ENCODE data around the gene PRSS38. TPM values are rescaled to one million over a fixed set of nuclear protein-coding genes. Genes with fewer than 3 reads are reported as not detected.

The PRSS38 gene
- total and polyA plus RNA-seq, 2 experiments from 2014 or later = not detected

DNA sequence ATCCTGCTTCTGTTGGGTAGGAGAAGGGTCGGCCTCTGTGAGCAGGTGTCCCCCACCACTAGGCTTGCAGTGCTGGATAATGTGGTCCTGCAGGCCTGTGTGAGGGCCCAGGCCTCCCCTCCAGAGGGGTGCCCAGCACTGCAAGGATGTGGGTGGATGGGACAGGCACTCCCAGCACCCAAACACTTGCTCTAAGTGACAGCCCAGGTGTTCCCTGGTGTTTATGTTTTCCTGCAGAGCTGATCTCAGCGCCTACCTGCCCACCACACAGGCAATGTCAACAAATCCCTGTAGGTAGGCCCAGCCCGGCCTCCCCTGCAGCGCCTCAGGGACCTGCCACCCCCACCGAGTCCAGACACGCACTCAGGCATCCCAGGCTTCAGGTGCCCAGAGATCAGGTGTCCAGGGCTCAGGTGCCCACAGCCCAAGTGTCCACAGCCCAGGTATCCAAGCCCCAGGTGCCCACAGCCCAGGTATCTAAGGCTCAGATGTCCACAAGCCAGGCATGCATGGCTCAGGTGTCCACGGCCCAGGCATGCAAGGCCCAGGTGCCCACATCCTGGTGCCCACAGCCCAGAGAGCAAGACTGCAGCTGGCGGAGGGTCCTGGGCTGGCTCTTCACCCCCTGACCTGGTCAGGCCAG, 73.0 kb downstream of the PRSS38 start:
- TF ChIP-seq JUNB (IDR thresholded peaks at IDR 0.05; ENCODE audit: unreplicated experiment) (no peak), ZNF114 (CRISPR knock-in tag; IDR thresholded peaks at IDR 0.05) (no peak), NANOG (IDR thresholded peaks at IDR 0.05; ENCODE audit: borderline replicate concordance) (no peak), ZNF331 (CRISPR knock-in tag; IDR thresholded peaks at IDR 0.05; ENCODE audit: low read depth) (no peak), EZH2phosphoT487 (IDR thresholded peaks at IDR 0.05; ENCODE audit: unreplicated experiment) (no peak), EZH2 (IDR thresholded peaks at IDR 0.05; ENCODE audit: low read depth, unreplicated experiment) (no peak), STAT1 (IDR thresholded peaks at IDR 0.05; ENCODE audit: unreplicated experiment) (no peak), CREB1 (CRISPR knock-in tag; IDR thresholded peaks at IDR 0.05; ENCODE audit: low read depth) (no peak), POLR2AphosphoS5 (IDR thresholded peaks at IDR 0.05; ENCODE audit: low read depth) (no peak)
- TF ChIP-seq, protein P1, sequence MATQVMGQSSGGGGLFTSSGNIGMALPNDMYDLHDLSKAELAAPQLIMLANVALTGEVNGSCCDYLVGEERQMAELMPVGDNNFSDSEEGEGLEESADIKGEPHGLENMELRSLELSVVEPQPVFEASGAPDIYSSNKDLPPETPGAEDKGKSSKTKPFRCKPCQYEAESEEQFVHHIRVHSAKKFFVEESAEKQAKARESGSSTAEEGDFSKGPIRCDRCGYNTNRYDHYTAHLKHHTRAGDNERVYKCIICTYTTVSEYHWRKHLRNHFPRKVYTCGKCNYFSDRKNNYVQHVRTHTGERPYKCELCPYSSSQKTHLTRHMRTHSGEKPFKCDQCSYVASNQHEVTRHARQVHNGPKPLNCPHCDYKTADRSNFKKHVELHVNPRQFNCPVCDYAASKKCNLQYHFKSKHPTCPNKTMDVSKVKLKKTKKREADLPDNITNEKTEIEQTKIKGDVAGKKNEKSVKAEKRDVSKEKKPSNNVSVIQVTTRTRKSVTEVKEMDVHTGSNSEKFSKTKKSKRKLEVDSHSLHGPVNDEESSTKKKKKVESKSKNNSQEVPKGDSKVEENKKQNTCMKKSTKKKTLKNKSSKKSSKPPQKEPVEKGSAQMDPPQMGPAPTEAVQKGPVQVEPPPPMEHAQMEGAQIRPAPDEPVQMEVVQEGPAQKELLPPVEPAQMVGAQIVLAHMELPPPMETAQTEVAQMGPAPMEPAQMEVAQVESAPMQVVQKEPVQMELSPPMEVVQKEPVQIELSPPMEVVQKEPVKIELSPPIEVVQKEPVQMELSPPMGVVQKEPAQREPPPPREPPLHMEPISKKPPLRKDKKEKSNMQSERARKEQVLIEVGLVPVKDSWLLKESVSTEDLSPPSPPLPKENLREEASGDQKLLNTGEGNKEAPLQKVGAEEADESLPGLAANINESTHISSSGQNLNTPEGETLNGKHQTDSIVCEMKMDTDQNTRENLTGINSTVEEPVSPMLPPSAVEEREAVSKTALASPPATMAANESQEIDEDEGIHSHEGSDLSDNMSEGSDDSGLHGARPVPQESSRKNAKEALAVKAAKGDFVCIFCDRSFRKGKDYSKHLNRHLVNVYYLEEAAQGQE (IDR thresholded peaks at IDR 0.05; ENCODE audit: unreplicated experiment) = no peak
- TF ChIP-seq, protein P2, sequence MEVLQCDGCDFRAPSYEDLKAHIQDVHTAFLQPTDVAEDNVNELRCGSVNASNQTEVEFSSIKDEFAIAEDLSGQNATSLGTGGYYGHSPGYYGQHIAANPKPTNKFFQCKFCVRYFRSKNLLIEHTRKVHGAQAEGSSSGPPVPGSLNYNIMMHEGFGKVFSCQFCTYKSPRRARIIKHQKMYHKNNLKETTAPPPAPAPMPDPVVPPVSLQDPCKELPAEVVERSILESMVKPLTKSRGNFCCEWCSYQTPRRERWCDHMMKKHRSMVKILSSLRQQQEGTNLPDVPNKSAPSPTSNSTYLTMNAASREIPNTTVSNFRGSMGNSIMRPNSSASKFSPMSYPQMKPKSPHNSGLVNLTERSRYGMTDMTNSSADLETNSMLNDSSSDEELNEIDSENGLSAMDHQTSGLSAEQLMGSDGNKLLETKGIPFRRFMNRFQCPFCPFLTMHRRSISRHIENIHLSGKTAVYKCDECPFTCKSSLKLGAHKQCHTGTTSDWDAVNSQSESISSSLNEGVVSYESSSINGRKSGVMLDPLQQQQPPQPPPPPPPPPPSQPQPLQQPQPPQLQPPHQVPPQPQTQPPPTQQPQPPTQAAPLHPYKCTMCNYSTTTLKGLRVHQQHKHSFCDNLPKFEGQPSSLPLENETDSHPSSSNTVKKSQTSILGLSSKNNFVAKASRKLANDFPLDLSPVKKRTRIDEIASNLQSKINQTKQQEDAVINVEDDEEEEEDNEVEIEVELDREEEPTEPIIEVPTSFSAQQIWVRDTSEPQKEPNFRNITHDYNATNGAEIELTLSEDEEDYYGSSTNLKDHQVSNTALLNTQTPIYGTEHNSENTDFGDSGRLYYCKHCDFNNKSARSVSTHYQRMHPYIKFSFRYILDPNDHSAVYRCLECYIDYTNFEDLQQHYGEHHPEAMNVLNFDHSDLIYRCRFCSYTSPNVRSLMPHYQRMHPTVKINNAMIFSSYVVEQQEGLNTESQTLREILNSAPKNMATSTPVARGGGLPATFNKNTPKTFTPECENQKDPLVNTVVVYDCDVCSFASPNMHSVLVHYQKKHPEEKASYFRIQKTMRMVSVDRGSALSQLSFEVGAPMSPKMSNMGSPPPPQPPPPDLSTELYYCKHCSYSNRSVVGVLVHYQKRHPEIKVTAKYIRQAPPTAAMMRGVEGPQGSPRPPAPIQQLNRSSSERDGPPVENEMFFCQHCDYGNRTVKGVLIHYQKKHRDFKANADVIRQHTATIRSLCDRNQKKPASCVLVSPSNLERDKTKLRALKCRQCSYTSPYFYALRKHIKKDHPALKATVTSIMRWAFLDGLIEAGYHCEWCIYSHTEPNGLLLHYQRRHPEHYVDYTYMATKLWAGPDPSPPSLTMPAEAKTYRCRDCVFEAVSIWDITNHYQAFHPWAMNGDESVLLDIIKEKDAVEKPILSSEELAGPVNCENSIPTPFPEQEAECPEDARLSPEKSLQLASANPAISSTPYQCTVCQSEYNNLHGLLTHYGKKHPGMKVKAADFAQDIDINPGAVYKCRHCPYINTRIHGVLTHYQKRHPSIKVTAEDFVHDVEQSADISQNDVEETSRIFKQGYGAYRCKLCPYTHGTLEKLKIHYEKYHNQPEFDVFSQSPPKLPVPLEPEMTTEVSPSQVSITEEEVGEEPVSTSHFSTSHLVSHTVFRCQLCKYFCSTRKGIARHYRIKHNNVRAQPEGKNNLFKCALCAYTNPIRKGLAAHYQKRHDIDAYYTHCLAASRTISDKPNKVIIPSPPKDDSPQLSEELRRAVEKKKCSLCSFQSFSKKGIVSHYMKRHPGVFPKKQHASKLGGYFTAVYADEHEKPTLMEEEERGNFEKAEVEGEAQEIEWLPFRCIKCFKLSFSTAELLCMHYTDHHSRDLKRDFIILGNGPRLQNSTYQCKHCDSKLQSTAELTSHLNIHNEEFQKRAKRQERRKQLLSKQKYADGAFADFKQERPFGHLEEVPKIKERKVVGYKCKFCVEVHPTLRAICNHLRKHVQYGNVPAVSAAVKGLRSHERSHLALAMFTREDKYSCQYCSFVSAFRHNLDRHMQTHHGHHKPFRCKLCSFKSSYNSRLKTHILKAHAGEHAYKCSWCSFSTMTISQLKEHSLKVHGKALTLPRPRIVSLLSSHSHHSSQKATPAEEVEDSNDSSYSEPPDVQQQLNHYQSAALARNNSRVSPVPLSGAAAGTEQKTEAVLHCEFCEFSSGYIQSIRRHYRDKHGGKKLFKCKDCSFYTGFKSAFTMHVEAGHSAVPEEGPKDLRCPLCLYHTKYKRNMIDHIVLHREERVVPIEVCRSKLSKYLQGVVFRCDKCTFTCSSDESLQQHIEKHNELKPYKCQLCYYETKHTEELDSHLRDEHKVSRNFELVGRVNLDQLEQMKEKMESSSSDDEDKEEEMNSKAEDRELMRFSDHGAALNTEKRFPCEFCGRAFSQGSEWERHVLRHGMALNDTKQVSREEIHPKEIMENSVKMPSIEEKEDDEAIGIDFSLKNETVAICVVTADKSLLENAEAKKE (CRISPR knock-in tag; IDR thresholded peaks at IDR 0.05) = no peak
- TF ChIP-seq, protein P3, sequence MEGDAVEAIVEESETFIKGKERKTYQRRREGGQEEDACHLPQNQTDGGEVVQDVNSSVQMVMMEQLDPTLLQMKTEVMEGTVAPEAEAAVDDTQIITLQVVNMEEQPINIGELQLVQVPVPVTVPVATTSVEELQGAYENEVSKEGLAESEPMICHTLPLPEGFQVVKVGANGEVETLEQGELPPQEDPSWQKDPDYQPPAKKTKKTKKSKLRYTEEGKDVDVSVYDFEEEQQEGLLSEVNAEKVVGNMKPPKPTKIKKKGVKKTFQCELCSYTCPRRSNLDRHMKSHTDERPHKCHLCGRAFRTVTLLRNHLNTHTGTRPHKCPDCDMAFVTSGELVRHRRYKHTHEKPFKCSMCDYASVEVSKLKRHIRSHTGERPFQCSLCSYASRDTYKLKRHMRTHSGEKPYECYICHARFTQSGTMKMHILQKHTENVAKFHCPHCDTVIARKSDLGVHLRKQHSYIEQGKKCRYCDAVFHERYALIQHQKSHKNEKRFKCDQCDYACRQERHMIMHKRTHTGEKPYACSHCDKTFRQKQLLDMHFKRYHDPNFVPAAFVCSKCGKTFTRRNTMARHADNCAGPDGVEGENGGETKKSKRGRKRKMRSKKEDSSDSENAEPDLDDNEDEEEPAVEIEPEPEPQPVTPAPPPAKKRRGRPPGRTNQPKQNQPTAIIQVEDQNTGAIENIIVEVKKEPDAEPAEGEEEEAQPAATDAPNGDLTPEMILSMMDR (conservative IDR thresholded peaks at IDR 0.05; ENCODE audit: low read depth in 2 of 2) = no peak
- TF ChIP-seq, protein P4, sequence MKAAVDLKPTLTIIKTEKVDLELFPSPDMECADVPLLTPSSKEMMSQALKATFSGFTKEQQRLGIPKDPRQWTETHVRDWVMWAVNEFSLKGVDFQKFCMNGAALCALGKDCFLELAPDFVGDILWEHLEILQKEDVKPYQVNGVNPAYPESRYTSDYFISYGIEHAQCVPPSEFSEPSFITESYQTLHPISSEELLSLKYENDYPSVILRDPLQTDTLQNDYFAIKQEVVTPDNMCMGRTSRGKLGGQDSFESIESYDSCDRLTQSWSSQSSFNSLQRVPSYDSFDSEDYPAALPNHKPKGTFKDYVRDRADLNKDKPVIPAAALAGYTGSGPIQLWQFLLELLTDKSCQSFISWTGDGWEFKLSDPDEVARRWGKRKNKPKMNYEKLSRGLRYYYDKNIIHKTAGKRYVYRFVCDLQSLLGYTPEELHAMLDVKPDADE (IDR thresholded peaks at IDR 0.05) = no peak
- no peak for ATAC-seq
- no peaks in the 10 kb centered on the region for H3K9me3 Mint-ChIP-seq

More for the DNA sequence above, 73.0 kb downstream of the PRSS38 start:
- Mint-ChIP-seq H3K4me1 (peaks cover 18% of the 10 kb centered on the region), H3K36me3 (ENCODE audit: low read depth) (no peaks in the 10 kb centered on the region), H3K27ac (no peak overlapping the region), H3K27me3 (ENCODE audit: insufficient read depth, low read depth, poor library complexity) (peaks cover 10% of the 10 kb centered on the region), H3K4me3 (no peak overlapping the region; the same call in 2 of the 3 replicates)
- H4K20me1 ChIP-seq (replicated peaks; ENCODE audit: insufficient read depth) = no peaks in the 10 kb centered on the region
- peaks cover 10% of the 10 kb centered on the region; the same call in 1 of the 2 replicates for H3K4me1 ChIP-seq (ENCODE audit: insufficient read depth)
- H3F3A ChIP-seq (replicated peaks; ENCODE audit: low read depth) = no peaks in the 10 kb centered on the region
- H3K4me3 ChIP-seq = no peak overlapping the region; the same call in 1 of the 2 replicates
- H3K27ac ChIP-seq (ENCODE audit: low read depth) = no peak overlapping the region
- no peak for DNase-seq (ENCODE audit: low spot score)
- H3K27me3 ChIP-seq (ENCODE audit: insufficient read depth) = no peaks in the 10 kb centered on the region
- H2AFZ ChIP-seq = peak overlapping the region; percentile 96; the same call in 1 of the 2 replicates
- H3K4me2 ChIP-seq = peak overlapping the region; percentile 86
- H3K9me2 ChIP-seq (ENCODE audit: insufficient read depth) = no peaks in the 10 kb centered on the region
- no peaks in the 10 kb centered on the region for H3K79me2 ChIP-seq (replicated peaks; ENCODE audit: insufficient read depth)
- no peaks in the 10 kb centered on the region for H3K36me3 ChIP-seq (ENCODE audit: insufficient read depth)
